Measurements from ENCODE around the gene CCNJ. TPM values are rescaled to one million over a fixed set of nuclear protein-coding genes. Genes with fewer than 3 reads are reported as not detected.

CCNJ gene
- total and polyA plus RNA-seq, 5 donors: 1.8 to 3.9 (median 3.1) TPM

DNA sequence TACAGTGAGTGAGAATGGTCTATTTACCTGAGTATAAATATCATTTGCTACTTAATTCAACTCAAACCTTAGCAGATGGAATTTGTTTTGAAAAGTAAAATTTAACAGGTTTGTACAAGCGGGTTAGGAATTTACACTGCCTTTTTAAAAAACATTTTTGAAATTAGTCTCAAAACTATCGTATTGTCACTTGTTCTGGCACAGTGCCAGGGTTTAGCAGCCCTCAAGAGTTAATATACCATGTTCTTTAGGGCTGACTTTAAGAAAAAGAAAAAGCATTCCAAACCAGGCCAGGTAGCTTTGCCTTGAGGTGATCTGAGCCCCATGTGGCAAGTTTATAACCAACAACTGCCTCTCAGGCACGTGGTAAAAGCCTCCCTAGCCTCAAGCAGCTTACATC, 17.8 kb downstream of the CCNJ start:
- Histone ChIP-seq H3K4me3 (ENCODE audit: low read length) (no peak overlapping the region), H3K27me3 (ENCODE audit: control insufficient read depth, insufficient read depth) (no peaks in the 10 kb centered on the region), H3K9me3 (ENCODE audit: control insufficient read depth, low read length) (no peaks in the 10 kb centered on the region), H3K27ac (ENCODE audit: low read length) (no peak overlapping the region), H3K4me1 (ENCODE audit: control insufficient read depth, insufficient read depth, low read length) (no peaks in the 10 kb centered on the region)
- DNase-seq: no peak
- intact Hi-C loops (cut with DNase I): no loop called here
- no peak for ATAC-seq
- 92% methylated on average over 3 of the region's 3 CpGs for WGBS

DNA sequence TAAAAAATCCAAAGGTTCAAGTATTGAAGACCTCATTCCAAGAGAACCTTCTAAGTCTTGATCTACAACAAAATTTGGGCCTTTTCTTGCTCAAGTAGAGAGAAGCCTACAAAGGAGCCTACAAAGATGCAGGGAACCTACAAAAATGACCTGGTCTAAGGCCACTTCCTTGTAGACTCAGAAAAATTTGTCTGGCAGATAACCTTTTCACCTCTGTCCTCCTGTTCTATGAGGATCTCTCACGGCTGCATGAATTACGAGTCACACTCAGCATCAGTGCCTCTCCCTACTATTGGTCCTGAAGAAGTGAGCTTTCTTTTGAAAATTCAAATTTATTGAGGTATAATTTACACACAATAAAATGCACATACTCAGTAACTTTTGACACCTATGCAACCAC, 29.3 kb downstream of the CCNJ start:
- intact Hi-C loops (cut with DNase I): no loop called here
- ATAC-seq (peak in 1 of 2 donors; percentile 61), DNase-seq (no peak)
- Histone ChIP-seq H3K9me3 (ENCODE audit: control insufficient read depth, low read length) (no peaks in the 10 kb centered on the region), H3K27me3 (ENCODE audit: control insufficient read depth, insufficient read depth) (no peaks in the 10 kb centered on the region), H3K4me1 (ENCODE audit: control insufficient read depth, insufficient read depth, low read length) (peaks cover 1% of the 10 kb centered on the region), H3K27ac (ENCODE audit: low read length) (no peak overlapping the region), H3K4me3 (ENCODE audit: low read length) (no peak overlapping the region)
- 70% methylated on average over 2 of the region's 2 CpGs for WGBS

DNA sequence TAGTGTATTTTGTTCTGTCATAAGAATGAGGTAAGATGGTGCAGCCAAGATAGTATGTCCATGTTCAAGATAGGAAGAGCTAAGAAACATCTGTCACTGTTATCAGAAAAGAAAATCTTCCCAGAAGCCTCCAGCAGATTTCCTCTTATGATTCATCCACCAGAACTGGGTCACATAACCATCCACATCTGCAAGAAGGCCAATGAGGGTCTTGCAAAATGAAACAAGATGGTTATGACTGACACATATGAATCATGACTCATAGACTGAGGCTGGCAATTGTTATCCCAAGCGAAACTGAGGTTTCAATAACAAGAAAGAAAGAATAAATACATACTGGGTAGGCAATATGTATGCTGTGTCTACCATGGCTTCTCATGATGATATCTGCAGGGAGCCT, 30.3 kb downstream of the CCNJ start:
- Histone ChIP-seq H3K9me3 (ENCODE audit: control insufficient read depth, low read length) (no peaks in the 10 kb centered on the region), H3K27me3 (ENCODE audit: control insufficient read depth, insufficient read depth) (no peaks in the 10 kb centered on the region), H3K4me1 (ENCODE audit: control insufficient read depth, insufficient read depth, low read length) (peaks cover 1% of the 10 kb centered on the region), H3K4me3 (ENCODE audit: low read length) (no peak overlapping the region), H3K27ac (ENCODE audit: low read length) (no peak overlapping the region)
- ATAC-seq (no peak), DNase-seq (no peak)
- 91% methylated on average over 1 of the region's 1 CpG for WGBS
- intact Hi-C loops (cut with DNase I): no loop called here

DNA sequence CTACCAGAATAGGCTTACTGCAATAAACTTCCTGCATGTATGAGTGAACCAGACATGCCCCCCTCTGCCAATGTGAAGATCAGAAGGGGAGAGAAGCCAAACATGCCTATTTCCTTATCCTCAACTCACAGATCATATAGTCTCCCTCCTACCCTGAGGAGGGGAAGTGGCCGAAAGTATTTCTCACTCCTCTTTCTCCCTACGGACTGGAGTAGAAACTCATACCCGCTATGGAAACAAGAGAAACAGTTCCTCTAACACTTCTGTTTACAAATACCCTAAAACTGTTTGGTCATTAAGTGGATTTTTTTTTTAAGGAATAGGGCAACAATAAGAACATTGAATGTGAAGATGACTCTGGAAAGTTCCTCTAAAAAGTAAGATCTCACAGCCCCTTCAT, 31.4 kb downstream of the CCNJ start:
- ATAC-seq: no peak
- no peak for DNase-seq
- 91% methylated on average over 3 of the region's 3 CpGs for WGBS

DNA sequence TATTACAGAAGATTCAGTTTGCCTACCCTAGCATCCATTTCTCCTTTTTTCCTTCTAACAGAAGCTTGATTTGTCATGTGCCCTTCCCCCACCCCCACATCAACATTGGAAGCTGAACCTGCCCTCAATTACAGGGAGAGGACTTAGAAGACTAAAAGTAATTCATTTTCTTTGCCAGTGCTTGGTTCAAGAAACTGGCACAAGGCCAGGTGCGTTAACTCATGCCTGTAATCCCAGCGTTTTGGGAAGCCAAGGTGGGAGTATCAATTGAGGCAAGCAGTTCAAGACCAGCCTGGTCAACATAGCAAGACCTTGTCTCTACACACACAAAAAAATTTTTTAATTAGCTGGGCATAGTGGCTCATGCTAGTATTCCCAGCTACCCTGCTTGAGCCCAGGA, 32.6 kb downstream of the CCNJ start:
- WGBS: 53% methylated on average over 2 of the region's 2 CpGs

More for the DNA sequence above, 31.4 kb downstream of the CCNJ start:
- Histone ChIP-seq H3K4me1 (ENCODE audit: control insufficient read depth, insufficient read depth, low read length) (peaks cover 1% of the 10 kb centered on the region), H3K27me3 (ENCODE audit: control insufficient read depth, insufficient read depth) (no peaks in the 10 kb centered on the region), H3K9me3 (ENCODE audit: control insufficient read depth, low read length) (no peaks in the 10 kb centered on the region), H3K4me3 (ENCODE audit: low read length) (no peak overlapping the region), H3K27ac (ENCODE audit: low read length) (no peak overlapping the region)
- intact Hi-C loops (cut with DNase I): no loop called here

DNA sequence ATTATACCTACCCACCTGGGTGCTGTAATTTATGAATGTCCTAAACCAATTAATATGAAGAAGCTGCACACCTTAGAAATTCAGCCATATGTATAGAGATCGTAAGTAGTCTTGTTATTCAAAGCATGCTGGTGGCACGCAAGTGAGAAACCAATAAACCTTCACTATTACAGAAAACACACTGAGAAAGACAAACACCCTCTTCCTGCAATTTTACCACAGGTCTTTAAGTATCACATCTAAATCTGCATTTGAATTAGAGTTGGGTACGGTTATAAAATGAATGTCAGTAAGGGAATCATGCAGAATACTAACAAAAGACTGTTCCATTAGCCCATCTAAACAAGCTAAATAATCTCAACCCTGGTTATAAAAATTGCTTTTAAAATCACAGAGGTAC, 33.8 kb downstream of the CCNJ start:
- H3K4me1 ChIP-seq (ENCODE audit: control insufficient read depth, insufficient read depth, low read length): no peaks in the 10 kb centered on the region
- 85% methylated on average over 3 of the region's 3 CpGs for WGBS
- DNase-seq (no peak), ATAC-seq (no peak)
- no peak overlapping the region for H3K27ac ChIP-seq (ENCODE audit: low read length)
- no peaks in the 10 kb centered on the region for H3K9me3 ChIP-seq (ENCODE audit: control insufficient read depth, low read length)
- H3K27me3 ChIP-seq (ENCODE audit: control insufficient read depth, insufficient read depth): no peaks in the 10 kb centered on the region
- H3K4me3 ChIP-seq (ENCODE audit: low read length): no peak overlapping the region
- intact Hi-C loops (cut with DNase I): no loop called here

More for the DNA sequence above, 32.6 kb downstream of the CCNJ start:
- Histone ChIP-seq H3K4me3 (ENCODE audit: low read length) (no peak overlapping the region), H3K4me1 (ENCODE audit: control insufficient read depth, insufficient read depth, low read length) (peaks cover 1% of the 10 kb centered on the region), H3K27ac (ENCODE audit: low read length) (no peak overlapping the region), H3K27me3 (ENCODE audit: control insufficient read depth, insufficient read depth) (no peaks in the 10 kb centered on the region), H3K9me3 (ENCODE audit: control insufficient read depth, low read length) (no peaks in the 10 kb centered on the region)
- intact Hi-C loops (cut with DNase I): no loop called here
- DNase-seq (no peak), ATAC-seq (no peak)

DNA sequence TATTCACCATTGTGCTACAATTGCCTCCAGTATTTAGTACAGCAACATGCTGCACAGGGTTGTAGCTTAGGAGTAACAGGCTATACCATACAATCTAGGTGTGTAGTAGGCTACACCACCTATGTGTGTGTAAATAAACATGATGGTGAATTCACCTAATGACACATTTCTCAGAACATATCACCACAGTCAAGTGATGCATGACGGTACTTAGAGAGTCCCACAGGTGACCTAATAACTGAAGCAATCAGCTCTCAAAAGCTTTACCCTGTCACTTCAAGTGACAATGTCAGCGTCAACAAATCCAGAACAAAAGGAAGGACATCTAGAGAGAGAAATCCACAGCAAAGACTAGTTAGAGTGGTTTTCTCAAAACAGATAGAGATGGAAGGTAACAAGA, 38.8 kb downstream of the CCNJ start:
- H3K4me3 ChIP-seq (ENCODE audit: low read length): no peak overlapping the region
- H3K9me3 ChIP-seq (ENCODE audit: control insufficient read depth, low read length): no peaks in the 10 kb centered on the region
- DNase-seq: no peak
- intact Hi-C loops (cut with DNase I): no loop called here
- no peak overlapping the region for H3K27ac ChIP-seq (ENCODE audit: low read length)
- no peaks in the 10 kb centered on the region for H3K27me3 ChIP-seq (ENCODE audit: control insufficient read depth, insufficient read depth)
- WGBS: 83% methylated on average over 2 of the region's 2 CpGs
- no peaks in the 10 kb centered on the region for H3K4me1 ChIP-seq (ENCODE audit: control insufficient read depth, insufficient read depth, low read length)
- no peak for ATAC-seq

DNA sequence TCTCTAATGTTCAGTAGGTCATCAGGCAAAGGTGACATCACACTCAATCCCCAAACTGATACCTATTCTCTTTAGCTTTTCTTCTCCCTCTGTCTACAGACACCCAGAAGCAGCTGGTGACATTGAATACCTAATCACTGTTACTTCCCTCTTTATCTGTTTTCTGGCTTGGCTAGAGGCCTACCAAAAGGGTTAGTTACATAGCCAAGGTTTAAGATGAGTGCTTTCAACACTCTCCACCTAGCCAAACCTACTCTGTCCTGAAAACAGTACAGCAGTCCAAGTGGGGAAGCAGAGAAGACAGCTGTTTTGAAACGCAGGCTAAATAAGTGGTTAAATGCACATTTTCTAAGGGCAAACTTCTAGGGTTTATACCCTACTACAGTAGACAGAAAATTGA, 39.4 kb downstream of the CCNJ start:
- no peak overlapping the region for H3K27ac ChIP-seq (ENCODE audit: low read length)
- peak; percentile 26 to 71 for ATAC-seq
- no peaks in the 10 kb centered on the region for H3K4me1 ChIP-seq (ENCODE audit: control insufficient read depth, insufficient read depth, low read length)
- intact Hi-C loops (cut with DNase I): no loop called here
- no peaks in the 10 kb centered on the region for H3K27me3 ChIP-seq (ENCODE audit: control insufficient read depth, insufficient read depth)
- no peak for DNase-seq
- WGBS: 62% methylated on average over 1 of the region's 1 CpG
- no peak overlapping the region for H3K4me3 ChIP-seq (ENCODE audit: low read length)
- no peaks in the 10 kb centered on the region for H3K9me3 ChIP-seq (ENCODE audit: control insufficient read depth, low read length)

DNA sequence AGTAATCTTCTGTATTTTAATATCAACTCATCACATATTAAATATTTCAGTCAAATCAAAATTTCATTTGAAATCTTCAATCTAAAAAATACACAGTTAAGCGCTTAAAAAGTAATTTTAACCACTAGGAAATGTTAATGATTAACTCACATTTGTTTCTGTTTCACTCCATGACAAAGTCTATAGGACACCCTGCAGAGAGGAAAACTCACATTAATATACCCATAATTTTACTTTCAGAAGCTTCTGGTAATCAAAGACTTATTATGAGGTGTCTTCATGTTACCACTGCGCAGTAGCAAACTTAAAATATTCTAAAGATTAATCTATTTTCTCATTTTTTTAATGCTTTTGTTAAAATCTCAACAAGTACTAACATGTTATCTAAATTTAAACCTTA, 45.7 kb downstream of the CCNJ start:
- Histone ChIP-seq H3K9me3 (ENCODE audit: control insufficient read depth, low read length) (no peaks in the 10 kb centered on the region), H3K4me1 (ENCODE audit: control insufficient read depth, insufficient read depth, low read length) (no peaks in the 10 kb centered on the region)
- intact Hi-C loops (cut with DNase I): no loop called here

DNA sequence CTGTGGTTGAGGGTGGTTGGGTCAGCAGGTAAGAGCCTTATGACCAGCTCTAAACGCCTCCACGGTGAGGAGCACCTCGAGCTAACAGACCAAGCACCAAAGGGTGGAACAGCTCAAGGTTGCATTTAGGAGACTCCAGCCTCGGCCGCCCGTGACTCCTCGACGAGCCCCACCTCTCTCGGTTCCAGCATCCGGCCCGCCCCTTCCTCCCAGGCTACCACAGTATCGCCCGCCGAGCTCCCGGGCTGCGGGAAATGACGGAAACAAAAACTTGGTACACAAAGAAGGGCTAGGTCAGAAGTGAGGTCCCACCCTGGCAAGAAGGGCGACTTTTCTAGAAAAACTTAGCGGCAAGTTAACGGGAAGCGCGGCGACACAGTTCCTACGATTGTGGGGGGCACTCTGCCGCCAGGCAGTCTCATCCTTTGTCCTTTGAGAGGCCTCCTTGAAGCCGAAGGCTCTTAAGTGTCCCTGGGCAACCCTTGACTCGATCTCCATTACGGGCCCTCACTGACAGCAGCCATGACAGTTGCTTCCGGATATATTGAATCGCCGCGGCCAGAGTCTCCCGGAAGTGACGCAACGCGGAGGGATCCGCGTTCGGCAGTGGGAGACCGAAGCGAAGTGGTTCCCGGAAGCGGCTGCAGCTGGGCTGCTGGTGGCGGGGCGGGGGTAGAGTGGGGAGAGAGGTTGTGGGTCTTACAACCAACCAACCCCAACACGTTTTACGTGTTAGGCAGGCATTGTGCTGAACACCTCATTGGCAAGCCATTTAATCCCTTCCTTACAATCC, 46.5 kb downstream of the CCNJ start:
- no peaks in the 10 kb centered on the region for H3K4me1 ChIP-seq (ENCODE audit: control insufficient read depth, insufficient read depth, low read length)
- 2% methylated on average over 47 of the region's 47 CpGs for WGBS
- peak overlapping the region; percentile 96 for H3K27ac ChIP-seq (ENCODE audit: low read length)
- peak overlapping the region; percentile 87 for H3K4me3 ChIP-seq (ENCODE audit: low read length)
- intact Hi-C loops (cut with DNase I): loop anchor here in 3 of 4 donors (1.0 to 5.0 kb wide), 3 partner anchors 39 to 42 kb away; partner anchors contain the start of gene ZNF518A (in 2 of the 3)
- peak; percentile 98 to 99 for ATAC-seq
- H3K9me3 ChIP-seq (ENCODE audit: control insufficient read depth, low read length): no peaks in the 10 kb centered on the region
- peaks cover 15% of the 10 kb centered on the region for H3K27me3 ChIP-seq (ENCODE audit: control insufficient read depth, insufficient read depth)
- DNase-seq: peak; percentile 94 to 98 (median 97)

More for the DNA sequence above, 45.7 kb downstream of the CCNJ start:
- no peak for DNase-seq
- ATAC-seq: no peak
- no peak overlapping the region for H3K4me3 ChIP-seq (ENCODE audit: low read length)
- H3K27ac ChIP-seq (ENCODE audit: low read length): no peak overlapping the region
- WGBS: 95% methylated on average over 2 of the region's 2 CpGs
- peaks cover 11% of the 10 kb centered on the region for H3K27me3 ChIP-seq (ENCODE audit: control insufficient read depth, insufficient read depth)

DNA sequence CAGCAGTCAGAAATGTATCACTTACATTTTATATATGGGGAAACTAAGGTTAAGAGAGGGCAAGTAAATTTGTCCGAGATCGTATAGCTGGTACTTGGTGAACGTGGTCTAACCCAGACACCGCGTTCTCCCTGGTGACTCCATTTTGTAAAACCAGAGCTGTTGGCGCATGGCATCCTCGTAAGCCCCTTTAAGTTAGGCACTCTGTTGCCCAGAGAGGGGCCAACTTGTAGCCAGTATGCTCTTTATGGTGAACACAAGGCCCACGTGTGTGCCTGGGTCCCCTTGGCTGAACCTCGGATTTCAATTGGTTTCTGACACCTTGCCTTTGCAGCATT, 47.0 kb downstream of the CCNJ start:
- no peak for ATAC-seq
- H3K4me1 ChIP-seq (ENCODE audit: control insufficient read depth, insufficient read depth, low read length): no peaks in the 10 kb centered on the region
- H3K27me3 ChIP-seq (ENCODE audit: control insufficient read depth, insufficient read depth): peaks cover 15% of the 10 kb centered on the region
- intact Hi-C loops (cut with DNase I): loop anchor here in 3 of 4 donors (1.0 to 5.0 kb wide), 3 partner anchors 39 to 42 kb away; partner anchors contain the start of gene ZNF518A (in 2 of the 3)
- no peaks in the 10 kb centered on the region for H3K9me3 ChIP-seq (ENCODE audit: control insufficient read depth, low read length)
- DNase-seq: peak in 1 of 3 donors; percentile 33
- 80% methylated on average over 9 of the region's 9 CpGs for WGBS
- peak overlapping the region; percentile 87 for H3K4me3 ChIP-seq (ENCODE audit: low read length)
- H3K27ac ChIP-seq (ENCODE audit: low read length): peak overlapping the region; percentile 4
